Measurements from ENCODE around the gene OLFM4. TPM values are rescaled to one million over a fixed set of nuclear protein-coding genes. Genes with fewer than 3 reads are reported as not detected.

Gene OLFM4
- total and polyA plus RNA-seq, 9 donors, result 0.07 to 0.98 (median 0.35) TPM; not detected in 1

DNA sequence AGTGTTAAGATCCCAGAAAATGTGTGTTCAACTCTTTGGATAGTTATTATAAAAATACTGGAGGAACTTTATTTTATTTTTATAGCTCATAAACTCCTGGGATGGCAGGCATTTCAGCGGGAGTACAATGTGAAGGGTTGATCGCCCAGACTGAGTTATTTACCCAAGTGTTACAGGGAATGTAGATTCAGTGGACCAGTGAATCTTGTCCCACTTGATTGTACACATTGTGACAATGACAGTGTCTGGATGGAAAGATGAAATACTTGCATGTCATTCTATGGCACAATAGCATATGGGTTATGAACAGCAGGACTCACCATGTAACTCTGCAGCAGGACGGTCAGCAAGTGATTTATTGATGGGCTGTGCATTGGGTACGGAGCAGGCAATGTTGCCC, 20.3 kb downstream of the OLFM4 start:
- WGBS, 3 donors, result 93 to 96% (median 96%) methylated on average over 4 of the region's 4 CpGs
- TF ChIP-seq POLR2A (IDR thresholded peaks at IDR 0.05), result no peak
- TF ChIP-seq EP300 (IDR thresholded peaks at IDR 0.05), result no peak
- TF ChIP-seq, protein P1, sequence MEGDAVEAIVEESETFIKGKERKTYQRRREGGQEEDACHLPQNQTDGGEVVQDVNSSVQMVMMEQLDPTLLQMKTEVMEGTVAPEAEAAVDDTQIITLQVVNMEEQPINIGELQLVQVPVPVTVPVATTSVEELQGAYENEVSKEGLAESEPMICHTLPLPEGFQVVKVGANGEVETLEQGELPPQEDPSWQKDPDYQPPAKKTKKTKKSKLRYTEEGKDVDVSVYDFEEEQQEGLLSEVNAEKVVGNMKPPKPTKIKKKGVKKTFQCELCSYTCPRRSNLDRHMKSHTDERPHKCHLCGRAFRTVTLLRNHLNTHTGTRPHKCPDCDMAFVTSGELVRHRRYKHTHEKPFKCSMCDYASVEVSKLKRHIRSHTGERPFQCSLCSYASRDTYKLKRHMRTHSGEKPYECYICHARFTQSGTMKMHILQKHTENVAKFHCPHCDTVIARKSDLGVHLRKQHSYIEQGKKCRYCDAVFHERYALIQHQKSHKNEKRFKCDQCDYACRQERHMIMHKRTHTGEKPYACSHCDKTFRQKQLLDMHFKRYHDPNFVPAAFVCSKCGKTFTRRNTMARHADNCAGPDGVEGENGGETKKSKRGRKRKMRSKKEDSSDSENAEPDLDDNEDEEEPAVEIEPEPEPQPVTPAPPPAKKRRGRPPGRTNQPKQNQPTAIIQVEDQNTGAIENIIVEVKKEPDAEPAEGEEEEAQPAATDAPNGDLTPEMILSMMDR (IDR thresholded peaks at IDR 0.05), result no peak
- intact Hi-C loops (cut with DNase I), result no loop called here

GRCh38 chr13:53050151-53050550, 21.5 kb downstream of the OLFM4 start:
- no peaks in the 10 kb centered on the region for H3K27me3 ChIP-seq
- no peaks in the 10 kb centered on the region for H3K4me1 ChIP-seq (ENCODE audit: insufficient read depth)
- H3K36me3 ChIP-seq, result no peaks in the 10 kb centered on the region
- 85 to 93% (median 90%) methylated on average over 7 of the region's 7 CpGs for WGBS, 3 donors
- intact Hi-C loops (cut with DNase I), result no loop called here
- H3K4me3 ChIP-seq, result no peak overlapping the region
- no peak overlapping the region for H3K27ac ChIP-seq
- DNase-seq, result no peak
- no peaks in the 10 kb centered on the region for H3K9me3 ChIP-seq
- TF ChIP-seq POLR2A (IDR thresholded peaks at IDR 0.05) (no peak), EP300 (IDR thresholded peaks at IDR 0.05) (no peak)
- TF ChIP-seq, protein P1 (IDR thresholded peaks at IDR 0.05), result no peak

More for the DNA sequence above, 20.3 kb downstream of the OLFM4 start:
- Histone ChIP-seq H3K4me1 (ENCODE audit: insufficient read depth) (peaks cover 2% of the 10 kb centered on the region), H3K9me3 (no peaks in the 10 kb centered on the region), H3K27ac (no peak overlapping the region), H3K4me3 (no peak overlapping the region), H3K27me3 (no peaks in the 10 kb centered on the region), H3K36me3 (no peaks in the 10 kb centered on the region)
- no peak for DNase-seq

GRCh38 chr13:53052675-53053074, 24.1 kb downstream of the OLFM4 start:
- Histone ChIP-seq H3K27me3 (no peaks in the 10 kb centered on the region), H3K4me1 (ENCODE audit: insufficient read depth) (no peaks in the 10 kb centered on the region), H3K9me3 (no peaks in the 10 kb centered on the region), H3K27ac (no peak overlapping the region), H3K36me3 (no peaks in the 10 kb centered on the region), H3K4me3 (no peak overlapping the region)
- TF ChIP-seq POLR2A (IDR thresholded peaks at IDR 0.05) (no peak), EP300 (IDR thresholded peaks at IDR 0.05) (no peak)
- TF ChIP-seq, protein P1 (IDR thresholded peaks at IDR 0.05), result no peak
- intact Hi-C loops (cut with DNase I), result no loop called here
- DNase-seq, result no peak
- WGBS, 3 donors, result 7 to 17% (median 11%) methylated on average over 2 of the region's 2 CpGs

- no peaks in the 10 kb centered on the region for H3K27me3 ChIP-seq
- WGBS, 3 donors, result 61 to 69% (median 63%) methylated on average over 4 of the region's 4 CpGs
Observed at GRCh38 chr13:53054569-53054968, 26.0 kb downstream of the OLFM4 start.

More at GRCh38 chr13:53054569-53054968, 26.0 kb downstream of the OLFM4 start:
- Histone ChIP-seq H3K4me1 (ENCODE audit: insufficient read depth) (no peaks in the 10 kb centered on the region), H3K36me3 (no peaks in the 10 kb centered on the region), H3K4me3 (no peak overlapping the region), H3K27ac (no peak overlapping the region), H3K9me3 (no peaks in the 10 kb centered on the region)
- no peak for TF ChIP-seq EP300 (IDR thresholded peaks at IDR 0.05)
- TF ChIP-seq, protein P1 (IDR thresholded peaks at IDR 0.05), result no peak
- no peak for TF ChIP-seq POLR2A (IDR thresholded peaks at IDR 0.05)
- intact Hi-C loops (cut with DNase I), result no loop called here
- DNase-seq, result no peak
